ENCODE results near the gene GLCE.
"Not testable (repeated sequence)": the region's sequence is repeated elsewhere in the genome, so short reads cannot be mapped to it uniquely, and the experiment has no call there.

The GLCE gene

DNA sequence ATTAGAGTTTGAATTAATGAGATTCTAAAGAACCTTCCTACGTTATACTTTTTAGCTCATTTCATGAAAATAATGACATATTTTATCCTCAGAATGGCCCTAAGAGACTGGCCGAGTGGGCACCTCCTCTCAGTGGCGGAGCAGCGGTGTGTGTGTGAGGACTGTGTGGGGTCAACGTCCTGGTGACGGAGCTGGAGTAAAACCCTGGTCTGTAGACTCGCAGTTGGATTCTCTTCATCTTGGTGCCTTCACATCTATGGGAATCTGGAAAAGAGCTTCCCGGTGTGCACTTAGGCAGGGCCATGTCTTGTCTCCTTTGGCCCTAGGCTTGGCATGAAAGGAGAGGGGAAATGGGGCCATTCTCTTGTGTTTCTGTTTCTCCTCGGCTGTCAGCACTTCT is 116.9 kb downstream of the GLCE start:
- no peak for DNase-seq

DNA sequence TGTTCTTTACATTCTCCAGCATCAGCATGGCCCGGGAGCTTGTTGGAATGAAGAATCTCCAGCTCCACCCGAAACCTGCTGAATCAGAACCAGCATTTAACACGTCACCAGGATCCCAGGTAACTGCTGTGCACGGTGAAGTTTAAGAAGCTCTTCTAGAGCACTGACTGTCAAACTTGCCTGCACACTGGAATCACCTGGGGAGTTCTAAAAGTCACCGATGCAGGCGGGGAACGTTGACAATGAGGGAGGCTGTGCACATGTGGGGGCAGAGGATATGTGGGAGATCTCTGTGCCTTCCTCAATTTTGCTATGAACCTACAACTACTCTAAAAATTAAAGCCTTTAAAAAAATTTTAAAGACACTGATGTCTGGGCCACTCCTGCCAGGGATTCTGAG is 119.2 kb downstream of the GLCE start:
- DNase-seq, result no peak

DNA sequence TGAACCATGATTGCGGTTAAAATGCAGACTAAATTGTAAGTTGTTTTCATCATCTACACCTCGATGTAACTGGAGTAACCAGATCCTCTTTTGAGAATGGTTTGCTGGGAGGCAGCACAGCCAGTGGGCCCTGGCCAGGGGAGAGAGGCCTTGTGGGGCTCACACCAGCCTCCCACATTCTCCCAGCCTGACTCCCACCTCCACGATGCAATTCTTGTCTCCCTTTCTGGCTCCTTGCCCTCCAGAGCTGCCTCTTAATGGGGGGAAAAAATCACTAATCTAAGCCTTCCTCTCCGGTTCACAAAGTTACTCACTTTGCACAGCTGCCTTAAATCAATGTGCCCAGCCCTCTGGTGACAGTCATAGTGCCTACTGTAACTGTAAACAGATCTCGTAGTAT is 120.3 kb downstream of the GLCE start:
- no peak for DNase-seq

DNA sequence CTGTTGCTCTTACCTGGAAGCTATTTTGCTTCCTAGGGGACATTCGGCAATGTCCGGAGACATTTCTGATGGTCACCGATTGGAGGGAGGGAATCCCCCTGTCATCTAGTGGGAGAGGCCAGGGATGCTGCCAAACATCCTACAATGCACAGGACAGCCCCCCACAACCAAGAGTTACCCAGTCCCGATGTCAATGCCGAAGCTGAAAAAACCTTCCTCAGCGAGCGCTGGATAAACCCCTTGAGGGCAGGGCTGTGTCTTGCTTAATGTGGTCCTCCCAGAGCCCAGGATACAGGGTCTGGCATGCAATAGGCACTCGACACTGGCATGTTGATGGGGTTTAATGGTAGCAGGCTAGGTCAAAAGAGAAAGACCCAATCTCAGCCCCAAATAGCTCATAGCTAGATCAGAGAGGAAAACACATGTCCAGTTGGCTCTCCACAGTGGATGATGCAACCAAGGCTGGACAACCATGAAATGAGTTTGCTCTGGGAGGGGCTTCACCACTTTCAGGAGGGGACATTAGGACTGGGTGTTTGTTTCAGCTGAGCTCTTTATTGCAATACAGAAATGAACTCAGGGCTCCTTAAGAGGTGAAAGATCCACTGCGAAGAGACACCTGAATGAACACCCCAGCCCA is 121.8 kb downstream of the GLCE start:
- DNase-seq, result no peak

DNA sequence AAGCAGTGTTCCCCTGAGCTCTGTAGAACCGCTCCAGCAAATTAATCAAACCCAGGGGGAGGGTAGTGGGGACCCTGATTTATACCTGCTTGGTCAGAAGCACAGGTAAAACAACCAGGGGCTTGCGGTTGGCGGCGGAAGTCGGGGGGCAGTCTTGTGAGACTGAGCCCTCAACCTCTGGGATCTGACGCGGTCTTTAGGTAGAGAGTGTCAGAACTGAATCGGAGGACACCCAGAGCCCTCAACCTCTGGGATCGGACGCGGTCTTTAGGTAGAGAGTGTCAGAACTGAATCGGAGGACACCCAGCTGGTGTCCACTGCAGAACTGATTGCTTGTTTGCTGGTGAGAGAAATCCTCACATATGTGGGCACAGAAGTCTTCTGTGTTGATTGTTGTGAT is 125.4 kb downstream of the GLCE start:
- DNase-seq, result no peak

DNA sequence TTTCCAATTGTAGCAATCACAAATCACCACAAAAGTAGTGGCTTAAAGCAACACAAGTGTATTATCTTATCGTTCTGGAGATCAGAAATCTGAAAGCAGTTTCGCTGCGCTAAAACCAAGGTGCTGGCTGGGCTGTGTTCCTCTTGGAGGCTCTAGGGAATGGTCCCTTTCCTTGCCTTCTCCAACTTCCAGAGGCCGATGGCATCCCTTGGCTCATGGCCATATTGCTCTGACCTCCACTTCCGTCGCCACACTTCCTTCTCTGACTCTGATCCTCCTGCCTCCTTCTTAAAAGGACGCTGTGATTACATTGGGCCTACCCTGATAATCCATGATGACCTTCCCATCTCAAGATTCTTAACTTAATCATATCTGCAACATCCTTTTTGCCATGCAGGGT is 127.6 kb downstream of the GLCE start:
- no peak for DNase-seq

DNA sequence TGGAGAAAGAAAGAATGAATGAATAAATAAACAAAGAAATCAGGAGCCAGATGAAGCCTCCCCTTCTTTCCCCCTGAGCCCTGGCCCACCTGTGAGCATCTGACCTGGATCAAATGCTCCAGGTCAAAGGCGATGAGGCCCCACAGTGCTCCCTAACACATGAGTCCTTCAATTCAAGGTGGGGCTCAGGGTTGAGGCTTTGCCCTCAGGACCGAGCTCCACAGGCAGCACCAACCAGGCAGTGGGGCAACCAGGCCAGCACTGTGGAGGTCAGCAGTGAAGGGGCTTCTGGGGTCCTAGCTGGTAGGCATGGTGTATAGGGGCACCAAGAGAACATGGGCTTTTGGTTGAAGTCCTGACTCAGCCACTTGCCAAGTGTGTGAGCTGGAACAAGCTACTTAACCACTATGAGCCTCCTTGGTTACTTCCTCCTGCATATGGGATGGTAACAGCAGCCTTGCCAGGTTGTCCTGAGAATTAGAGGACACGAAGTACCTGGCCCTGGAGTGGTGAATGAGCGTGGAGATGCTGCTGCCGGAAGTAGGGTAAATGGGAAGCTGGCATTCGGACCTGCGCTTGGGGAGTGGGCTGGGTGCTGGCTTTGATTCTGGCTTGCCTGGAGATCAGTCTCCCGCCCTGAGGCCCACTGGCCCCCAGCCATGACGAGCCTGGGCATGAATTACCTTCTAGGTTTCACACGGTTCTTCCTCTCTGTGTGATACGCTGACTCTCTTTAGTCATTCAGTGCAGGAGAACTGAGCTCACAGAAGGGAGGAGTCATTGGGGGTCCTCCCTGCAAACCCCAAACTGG is 128.3 kb downstream of the GLCE start:
- no peak for DNase-seq

DNA sequence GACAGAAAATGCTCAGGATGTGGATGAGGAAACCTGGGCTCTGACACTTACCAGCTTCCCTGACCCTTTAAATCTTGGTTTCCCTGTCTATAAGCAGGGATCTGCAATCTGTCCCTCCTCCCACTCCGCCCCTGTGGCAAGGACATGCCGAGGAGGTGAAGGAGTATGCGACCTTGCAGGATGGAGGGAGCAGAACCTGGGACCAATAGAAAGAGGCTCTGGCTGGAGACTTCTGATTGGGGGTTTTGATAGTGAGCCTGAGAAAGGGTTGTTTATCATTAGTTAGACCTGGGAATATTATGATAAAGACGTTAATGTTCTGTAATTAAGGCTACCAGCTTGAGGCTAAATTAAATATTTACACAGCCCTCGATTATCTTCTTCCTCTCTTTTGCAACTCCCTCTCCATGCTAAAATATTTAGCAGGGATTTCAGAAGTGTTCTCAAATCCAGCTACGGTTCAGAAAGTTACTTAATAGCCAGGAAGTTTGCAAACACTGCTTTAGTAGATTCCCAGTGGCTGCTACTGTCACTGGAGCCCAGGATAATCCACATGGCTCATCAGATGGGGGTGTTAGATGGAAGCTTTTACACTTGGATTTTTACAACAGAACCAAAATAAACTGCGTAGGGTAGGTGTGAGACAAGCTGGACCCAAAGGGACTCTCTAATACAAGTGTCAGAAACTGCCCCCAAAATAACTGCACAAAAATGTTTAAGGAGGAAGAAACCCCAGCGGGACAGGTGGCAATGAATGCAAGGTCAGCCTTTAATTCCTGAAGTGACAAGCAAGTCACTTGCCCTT is 129.1 kb downstream of the GLCE start:
- DNase-seq, result no peak

DNA sequence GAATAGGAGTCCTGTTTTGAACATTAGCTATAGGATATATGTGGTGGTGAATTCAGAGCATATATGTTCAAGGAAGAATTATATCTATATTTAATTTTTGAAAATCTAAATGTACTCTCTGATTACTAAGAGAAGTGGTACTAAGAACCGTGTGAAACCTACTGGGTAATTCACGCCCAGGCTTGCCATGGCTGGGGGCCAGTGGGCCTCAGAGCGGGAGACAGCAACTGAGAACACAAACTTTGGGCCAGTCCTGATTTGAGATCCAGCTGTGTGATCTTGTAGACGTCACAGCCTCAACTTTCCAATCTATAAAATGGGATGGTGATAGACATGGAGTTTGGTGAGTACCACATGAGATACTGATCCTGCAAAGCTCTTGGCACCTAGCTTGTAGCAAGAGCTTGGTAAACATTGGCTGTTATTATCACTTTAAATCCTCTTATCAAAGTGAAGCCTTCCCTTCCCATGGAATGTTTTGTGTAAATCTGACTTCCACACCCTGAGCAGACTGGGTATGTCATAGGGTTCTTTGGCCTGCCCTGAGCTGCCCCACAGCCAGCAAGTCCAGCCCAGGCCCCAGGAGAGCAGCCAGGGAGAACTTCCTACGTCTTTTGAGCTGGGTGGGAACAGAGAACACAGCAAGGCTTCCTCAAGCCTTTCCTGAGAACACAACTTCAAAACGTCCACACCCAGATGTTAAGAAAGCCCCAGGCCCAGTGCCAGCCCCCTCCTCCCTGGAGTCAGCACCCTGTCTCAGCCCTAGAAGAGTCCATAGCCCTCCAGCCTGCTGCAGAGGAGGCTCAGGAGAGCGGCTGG is 130.1 kb downstream of the GLCE start:
- DNase-seq, result no peak

DNA sequence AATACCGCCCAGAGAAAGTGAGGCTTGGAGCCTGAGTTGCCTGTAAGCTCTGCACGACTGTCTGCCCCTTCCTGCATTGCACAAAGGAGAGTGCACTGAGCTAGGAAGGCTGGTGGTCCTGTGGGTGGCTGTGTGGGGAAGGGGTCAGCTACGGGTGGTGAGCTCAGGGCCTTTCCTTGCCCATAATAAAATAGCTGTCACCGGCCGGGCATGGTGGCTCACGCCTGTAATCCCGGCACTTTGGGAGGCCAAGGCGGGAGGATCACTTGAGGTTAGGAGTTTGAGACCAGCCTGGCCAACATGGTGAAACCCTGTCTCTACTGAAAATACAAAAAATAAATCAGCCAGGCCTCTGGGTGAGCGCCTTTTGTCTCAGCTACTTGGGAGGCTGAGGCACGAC is 131.2 kb downstream of the GLCE start:
- not testable (repeated sequence) for DNase-seq

DNA sequence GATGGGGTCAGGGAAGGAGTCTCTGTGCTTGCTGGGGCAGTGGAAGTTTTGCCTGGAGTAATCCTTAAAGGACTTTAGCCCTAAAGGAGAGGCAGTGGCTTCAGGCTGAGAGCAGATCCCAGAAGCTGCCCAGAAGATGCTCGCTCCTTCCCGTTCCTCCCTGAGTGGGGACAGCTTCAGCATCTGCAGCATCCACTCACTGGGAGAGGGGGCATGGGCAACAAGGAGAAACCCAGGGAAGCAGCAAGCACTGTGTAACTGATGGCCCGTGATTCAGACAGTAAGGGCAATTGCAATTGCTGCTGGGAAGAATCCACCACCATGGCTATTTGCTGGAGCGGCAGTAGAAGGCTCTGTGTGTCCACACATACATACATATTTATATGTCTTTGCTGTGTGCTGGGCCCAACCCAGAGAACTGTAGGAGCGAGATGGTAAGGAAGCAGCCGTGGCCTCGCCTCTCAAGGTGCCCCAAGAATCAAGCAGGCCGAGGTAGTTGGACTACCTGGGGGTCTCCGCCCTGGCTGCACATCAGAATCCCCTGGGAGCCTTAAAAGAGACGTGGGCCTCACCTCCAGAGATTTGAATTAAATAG is 132.5 kb downstream of the GLCE start:
- DNase-seq, result no peak

DNA sequence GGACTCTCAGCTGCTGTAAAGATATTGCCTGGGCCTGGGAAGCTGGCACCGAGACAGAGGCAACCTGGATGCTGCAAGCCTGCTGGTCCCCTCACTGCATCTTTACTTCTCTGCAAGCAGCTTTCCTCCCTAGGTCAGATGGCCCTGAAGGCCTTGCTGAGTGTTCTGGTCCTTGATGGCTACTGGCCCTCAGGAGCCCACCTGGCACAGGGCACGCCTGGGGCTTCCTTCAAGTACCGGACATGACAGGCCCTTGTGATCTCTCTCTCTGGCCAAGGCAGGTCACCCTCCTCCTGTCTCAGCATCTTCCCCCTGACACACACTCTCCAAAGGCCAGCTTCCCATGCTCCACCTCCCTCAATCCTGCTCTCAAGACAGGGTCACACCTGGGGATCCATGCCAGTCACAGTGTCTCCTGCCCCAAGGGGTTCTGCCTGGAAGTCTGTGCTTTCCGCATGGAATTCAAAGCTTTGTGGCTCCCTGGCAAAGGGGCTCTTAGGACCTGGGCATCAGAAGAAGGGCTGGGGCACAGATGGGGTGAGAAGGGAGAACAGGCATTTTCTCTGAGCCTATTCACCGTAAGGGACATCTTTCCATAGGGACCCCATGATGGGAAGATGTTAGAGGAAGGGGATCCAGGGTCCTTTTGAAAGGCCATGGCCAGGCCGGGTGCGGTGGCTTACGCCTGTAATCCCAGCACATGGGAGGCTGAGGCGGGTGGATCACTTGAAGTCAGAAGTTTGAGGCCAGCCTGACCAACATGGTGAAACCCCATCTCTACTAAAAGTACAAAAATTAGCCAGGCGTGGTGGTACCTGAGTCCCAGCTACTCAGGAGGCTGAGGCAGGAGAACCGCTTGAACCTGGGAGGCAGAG is 133.5 kb downstream of the GLCE start:
- DNase-seq, result no peak

DNA sequence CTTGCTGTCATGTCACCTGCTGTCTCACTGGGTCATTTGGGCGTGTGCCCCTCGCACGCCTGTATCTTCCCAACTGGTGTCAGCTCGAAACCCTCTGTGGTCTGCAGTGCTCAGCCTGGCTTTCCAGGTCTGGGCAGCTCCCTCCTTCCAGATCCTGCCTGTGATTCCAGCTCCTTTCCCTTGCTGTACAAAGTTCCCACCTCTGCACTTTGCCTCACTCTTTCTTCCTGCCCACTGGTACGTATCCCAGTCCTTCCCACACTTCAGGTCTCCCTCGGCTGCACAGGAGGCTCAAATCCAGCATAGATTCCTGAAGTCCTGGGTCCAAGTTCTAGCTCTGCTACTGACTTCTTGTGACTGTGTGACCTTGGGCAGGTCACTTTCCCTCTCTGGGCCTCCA is 136.2 kb downstream of the GLCE start:
- no peak for DNase-seq

DNA sequence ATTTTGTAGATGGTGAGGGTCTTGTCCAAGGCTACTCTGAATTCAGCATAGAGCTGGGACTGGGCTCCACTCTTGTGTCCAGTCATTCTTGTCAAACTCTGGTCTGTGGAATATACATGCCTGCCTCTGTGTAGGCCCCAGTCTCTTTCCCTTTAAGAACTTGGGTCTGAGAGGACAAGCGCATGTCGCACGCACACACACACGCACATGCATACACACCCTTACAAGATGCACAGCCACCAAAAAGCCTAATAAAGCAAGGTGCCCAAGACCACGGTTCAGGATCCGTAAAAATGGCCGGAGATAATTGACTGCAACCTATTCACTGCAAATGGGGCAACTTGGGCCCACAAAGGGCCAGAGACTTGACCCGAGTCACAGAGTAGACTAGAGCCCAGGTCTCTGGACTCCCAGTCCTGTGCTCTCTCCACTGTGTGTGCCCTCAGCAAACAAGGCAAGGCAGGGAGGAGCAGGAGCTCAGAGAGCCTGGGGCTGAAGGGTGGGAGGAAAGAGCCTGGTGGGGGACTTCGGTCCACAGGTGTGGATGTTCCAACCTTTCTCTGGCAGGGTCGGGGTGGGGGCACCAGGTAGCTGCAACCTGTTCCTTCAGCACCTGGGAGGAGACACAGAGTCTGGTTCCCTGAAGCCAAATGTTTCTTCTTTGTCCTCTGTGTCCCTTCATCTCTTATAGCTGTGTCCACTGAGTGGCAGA is 137.4 kb downstream of the GLCE start:
- no peak for DNase-seq

DNA sequence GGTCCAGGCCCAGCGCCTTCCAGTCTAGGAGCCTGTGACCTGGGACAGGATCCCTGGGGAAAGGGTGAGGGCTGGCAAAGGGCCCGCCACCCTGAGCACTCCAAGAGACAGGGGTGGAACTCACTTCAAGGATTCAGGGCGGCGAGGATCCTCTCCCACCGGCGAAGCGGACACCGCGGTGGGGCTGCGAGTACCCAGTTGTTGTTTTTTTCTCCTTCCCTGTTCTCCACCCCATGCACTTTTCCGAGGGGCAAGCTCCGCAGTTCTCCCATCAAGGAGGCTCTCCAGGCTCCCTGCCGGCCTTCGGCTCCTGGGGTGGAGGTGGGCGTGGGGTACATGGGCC is 137.9 kb downstream of the GLCE start:
- DNase-seq, result no peak

DNA sequence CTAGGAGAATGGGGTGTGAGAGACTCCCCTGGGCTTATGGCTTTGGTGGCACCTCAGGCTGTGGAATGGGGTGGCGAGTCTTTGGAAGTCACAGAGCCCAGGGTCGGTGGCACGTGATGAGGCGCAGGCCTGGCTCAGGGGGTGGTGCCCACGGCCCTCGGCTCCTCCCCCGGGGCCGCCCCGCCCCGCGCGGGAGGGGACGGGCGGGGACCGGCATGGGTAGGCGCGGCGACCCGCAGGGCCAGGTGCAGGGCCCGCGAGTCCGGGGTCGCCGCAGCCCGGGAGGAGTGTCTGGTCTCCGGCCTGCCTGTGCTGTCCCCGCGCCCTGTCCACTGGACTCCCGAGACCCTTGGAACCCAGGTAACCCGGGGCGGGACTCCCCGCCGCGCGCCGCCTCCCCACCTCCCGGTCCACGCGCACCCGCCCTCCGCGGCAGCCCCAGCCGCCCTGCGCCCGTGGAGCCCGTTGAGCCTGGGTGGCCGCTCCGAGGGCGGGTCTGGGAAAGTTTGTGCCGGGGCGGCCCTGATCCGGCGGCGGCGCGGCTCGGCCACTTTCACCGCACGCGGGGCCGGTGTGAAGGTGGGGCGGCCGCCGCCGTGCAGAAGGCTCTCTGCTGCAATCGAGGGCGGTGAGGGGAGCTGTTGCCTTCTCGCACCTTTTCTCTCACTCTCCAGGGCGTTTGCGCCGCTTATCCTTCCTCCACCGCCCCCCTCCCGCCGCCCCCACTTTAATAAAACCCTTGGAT is 138.4 kb downstream of the GLCE start, which contains the start of gene PAQR5:
Gene PAQR5 (plus strand): TSS at position 216 of the 745 bp plus-strand sequence. CDS start 61,169 bp downstream, outside the sequence.
- DNase-seq, result no peak

DNA sequence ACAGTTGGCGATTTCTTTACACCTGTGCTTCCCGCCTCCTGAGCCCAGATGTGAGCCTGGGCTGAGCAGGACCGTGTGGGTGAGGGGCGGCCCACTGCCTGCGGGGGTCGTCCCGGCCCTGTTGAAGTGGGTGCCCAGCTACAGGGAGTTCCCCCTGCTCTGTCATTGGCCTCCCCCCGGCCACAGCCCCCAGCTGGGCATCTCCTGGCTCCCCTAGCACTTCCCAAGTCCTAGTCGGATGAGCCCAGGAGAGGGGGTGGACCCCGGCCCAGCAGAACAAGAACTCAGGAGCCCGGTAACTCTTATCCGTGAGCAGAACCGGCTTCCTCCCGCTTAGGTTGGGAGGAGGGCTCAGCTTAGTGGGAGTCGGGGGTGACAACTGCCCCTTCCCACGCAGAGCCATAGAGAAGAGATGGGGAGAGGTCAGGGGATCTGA is 139.0 kb downstream of the GLCE start:
- DNase-seq, result no peak

DNA sequence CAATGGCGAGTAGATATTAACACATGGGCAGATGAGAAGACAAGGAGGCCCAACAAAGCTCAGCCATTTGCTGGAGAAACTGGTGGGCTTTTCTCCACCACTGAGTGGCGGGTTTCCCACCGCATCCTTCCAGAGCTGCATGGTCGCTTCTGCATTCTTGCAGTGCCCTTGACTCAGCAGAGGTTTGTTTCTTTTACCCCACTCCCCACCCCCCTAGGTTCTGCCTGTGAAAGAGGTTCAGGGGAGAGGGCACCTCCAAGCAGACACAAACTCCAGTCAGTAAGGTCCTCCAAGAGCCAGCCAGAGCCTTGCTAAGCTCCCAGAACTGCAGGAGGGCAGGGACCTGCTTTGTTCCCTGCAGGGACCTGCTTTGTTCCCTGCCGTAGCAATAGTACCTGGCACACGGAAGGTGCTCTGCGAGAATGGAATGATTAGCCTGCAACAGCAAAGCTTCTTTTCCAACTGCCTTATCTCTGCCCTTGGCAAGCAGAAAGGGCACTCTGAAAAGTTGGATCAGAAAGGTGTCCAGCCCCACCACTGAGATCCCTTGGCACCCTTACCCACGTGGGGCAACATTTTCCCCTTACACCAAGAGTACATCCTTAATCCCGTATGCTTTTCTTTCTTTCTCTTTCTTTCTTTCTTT is 139.6 kb downstream of the GLCE start:
- no peak for DNase-seq

DNA sequence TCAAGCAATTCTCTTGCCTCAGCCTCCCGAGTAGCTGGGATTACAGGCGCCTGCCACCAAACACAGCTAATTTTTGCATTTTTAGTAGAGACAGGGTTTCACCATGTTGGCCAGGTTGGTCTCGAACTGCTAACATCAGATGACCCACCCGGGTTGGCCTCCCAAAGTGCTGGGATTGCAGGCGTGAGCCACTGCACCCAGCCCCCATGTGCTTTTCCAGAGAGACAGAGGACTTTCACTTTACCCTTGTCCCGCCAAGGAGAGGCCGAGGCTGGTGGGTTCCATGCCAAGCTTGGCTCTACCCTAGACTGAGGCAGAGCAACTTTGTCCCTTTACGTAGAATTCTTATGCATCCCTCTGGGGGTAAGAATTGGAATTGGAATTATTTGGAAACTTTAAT is 140.7 kb downstream of the GLCE start:
- not testable (repeated sequence) for DNase-seq

All from CD4-positive, alpha-beta T cell treated with Interleukin-15 for 1 hour (primary cell).